NOMO-1 treated with DMSO at 0.1 percent for 48 hours (cell line): Measurements from ENCODE around the gene RAP2C.

Source experiments
- DNase-seq: peaks from one replicate; lab custom pipeline; 2025; ENCODE audit not compliant: unreplicated experiment; lab: John Stamatoyannopoulos, UW

RAP2C gene

GRCh38 chrX:132219343-132219768 is at the start of gene RAP2C:
Gene RAP2C (minus strand): TSS chrX:132219447. CDS start chrX:132217268, 2,179 bp downstream.
- DNase-seq, result peak; percentile 60

DNA sequence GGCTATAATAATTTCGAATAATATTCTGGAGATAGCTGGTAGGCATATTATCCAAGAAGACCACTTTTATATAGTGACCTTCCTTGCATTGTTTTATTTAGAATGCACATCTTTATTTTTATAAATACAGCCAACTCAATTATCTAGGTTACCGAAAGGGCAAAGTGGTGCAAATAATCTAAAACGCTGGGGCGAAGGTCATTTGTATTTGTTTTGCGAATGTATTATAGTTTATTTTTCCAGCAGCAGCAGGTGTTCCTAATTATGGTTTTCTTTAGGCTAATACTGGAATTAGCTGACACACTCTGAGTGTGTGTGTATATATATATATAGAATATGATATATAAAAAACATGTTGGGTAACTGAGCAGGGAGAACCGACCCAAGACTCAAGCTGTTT is 48.1 kb upstream of the RAP2C start:
- no peak for DNase-seq

DNA sequence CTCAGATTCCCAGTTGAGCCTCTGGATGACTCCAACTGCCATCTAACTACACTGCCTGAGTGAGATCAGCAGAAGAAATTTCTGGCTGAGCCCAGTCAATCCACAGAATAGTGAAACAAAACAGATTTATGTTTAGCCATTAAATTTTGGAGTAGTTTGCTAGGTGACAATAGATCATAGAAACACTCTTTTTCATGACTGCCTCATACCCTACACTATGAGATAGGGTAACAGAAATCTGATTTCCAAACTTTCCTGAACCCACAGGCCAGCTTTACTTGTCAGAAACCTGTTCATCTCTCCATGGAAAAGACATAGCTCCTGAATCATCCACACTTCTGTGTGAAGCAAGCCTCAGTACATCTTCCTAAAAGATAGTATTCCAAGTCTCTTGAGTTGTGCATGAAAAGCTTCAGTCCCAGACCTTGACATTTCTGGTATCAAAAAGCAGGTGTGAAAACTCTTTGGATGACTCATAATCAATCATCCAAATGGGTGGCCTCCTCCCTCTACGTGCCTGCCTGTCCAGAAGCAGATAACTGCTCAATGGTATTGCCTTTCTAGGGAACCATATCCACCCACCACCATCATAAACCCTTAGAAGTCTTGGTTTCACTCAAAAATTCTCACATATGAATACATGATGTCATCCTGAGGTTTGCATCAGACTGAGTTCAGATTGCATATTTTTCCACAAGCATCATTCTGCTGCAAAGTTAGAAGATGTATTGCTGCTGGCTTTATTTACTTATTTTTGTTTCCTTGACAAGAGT is 47.5 kb upstream of the RAP2C start:
- no peak for DNase-seq

DNA sequence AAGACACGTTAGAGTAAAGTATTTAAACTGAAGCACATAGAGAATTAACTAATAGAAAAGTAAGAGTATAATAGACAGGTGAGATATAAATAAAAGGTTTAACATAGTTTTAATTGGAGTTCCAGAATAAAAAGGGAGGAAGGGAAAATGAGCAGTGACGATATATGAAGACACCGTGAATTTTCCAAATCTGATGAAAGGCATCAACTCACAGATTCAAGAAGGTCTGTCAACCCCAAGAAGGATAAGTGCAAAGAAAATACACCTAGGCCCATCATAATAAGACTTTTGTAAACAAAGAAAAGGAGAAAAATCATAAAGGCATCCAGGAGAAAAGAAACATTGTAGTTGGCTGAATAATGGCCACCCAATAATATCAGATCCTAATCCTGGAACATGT is 43.9 kb upstream of the RAP2C start:
- DNase-seq, result no peak

DNA sequence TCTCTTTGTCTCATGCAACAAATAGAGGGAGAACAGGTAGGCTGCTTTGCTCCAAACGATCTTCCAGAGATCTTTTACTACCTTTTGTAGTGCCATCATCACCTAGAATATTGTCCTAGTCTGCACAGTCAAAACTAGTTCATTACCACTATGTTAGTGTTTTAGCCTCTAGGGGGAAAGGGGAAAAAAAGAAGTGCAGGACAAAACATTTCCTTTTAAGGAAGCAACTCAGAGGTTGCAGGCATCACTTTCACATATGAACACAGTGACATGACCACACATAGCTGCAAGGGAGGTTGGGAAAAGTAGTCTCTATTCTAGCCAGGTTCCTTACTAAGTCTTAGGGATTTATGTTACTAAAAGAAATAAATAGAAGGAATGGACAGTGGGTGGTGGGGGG is 39.3 kb upstream of the RAP2C start:
- no peak for DNase-seq

DNA sequence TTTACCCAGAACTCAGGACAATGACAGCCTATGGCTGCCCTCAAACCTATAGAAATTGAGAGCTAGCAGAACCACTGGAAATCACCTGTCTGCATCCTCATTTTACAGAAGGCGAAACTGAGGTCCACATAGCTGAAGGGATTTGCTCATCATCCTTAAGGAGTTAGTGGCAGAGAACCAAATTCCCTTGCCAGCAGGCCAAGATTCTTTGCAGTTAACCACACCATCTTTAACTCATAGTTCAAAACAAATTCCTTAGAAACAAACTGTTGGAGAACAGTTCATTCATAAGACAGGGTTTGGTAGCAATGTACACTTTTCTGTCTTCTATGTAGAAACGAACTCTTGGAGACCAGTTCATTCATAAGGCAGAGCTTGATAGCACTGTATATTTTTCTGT is 37.9 kb upstream of the RAP2C start:
- DNase-seq, result no peak

- DNase-seq, result no peak
These were observed 16.9 kb upstream of the RAP2C start for GRCh38 chrX:132236121-132236520.

- DNase-seq, result no peak
These were observed 16.2 kb upstream of the RAP2C start for GRCh38 chrX:132235488-132235887.

GRCh38 chrX:132231587-132231986 is 12.3 kb upstream of the RAP2C start:
- peak; percentile 24 for DNase-seq

DNA sequence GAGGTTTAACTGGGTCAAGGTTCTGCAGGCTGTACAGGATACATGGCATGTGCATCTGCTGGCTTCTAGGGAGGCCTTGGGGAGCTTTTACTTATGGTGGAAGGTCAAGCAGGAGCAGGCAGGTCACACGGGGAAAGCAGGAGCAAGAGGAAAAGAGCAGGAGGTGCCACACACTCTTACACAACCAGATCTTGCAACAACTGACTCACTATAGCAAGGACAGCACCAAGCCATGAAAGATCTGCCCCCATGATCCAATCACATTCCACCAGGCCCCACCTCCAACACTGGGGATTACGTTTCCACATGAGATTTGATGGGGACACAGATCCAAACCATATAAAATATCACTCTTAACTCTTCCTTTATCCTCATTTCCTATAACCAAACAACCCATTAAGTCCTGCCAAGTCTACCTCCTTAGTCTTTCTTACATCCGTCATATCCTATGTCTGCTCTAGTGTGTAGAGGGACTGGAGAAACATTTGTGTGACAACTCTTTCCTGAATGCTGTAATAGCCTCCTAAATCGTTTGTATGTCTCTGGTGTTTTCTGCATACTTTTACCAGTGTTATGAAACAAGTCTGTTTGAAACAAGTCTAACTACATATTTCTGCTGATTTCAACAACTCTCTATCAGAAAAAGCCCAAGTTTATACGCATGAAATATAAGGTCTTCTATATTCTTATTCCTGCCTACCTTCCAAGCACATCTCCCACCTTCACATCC is 8.3 kb upstream of the RAP2C start:
- DNase-seq, result no peak

DNA sequence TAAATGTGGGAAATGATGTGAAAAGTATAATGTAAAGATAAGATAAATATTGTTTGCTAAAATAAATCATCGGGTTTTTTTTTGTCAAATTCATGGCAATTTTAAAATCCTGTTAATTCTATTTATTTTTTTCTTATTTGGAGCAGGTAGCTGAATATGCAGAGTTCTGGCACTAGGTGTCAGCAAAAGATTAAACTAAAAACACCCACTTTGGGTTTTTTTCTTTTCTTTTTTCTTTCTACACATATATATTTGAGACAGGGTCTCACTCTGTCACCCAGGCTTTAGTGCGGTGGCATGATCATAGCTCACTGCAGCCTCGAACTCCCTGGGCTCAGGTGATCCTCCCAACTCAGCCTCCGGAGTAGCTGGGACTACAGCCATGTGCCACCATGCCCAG is 6.9 kb upstream of the RAP2C start:
- DNase-seq, result peak; percentile 19

DNA sequence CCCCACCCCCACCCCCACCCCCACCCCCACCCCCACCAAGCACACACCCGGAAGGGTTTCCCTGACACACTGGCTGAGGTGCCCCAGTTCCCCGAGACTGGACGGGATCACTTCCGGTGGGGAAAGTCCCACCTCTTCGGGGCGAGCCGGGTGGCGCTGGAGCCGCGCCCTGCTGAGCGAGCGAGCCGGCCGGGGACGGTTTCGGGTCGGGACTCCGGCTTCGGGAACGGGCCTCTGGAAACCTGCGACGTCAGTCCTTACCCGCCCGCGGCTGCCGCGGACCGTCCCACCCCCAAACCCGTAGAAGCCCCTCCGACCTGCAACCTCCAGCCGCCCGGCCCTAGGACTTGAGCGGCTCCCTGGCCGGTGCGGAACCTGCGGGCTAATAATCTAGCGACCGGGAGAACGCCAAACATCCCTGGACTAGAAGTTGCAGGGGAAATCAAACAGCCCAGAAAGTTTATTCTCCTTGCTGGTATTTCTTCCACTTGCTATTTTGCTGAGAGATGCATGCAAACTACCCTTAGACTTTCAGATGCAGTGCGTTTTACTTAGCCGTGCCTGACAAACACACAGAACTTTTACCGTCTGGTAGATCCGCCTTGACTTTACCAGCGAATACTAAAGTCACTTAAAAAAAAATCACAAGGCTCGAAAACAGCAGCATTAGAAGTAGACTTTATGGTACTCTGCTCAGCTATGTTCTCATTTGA is 991 bp downstream of the RAP2C start:
- DNase-seq, result peak; percentile 55

DNA sequence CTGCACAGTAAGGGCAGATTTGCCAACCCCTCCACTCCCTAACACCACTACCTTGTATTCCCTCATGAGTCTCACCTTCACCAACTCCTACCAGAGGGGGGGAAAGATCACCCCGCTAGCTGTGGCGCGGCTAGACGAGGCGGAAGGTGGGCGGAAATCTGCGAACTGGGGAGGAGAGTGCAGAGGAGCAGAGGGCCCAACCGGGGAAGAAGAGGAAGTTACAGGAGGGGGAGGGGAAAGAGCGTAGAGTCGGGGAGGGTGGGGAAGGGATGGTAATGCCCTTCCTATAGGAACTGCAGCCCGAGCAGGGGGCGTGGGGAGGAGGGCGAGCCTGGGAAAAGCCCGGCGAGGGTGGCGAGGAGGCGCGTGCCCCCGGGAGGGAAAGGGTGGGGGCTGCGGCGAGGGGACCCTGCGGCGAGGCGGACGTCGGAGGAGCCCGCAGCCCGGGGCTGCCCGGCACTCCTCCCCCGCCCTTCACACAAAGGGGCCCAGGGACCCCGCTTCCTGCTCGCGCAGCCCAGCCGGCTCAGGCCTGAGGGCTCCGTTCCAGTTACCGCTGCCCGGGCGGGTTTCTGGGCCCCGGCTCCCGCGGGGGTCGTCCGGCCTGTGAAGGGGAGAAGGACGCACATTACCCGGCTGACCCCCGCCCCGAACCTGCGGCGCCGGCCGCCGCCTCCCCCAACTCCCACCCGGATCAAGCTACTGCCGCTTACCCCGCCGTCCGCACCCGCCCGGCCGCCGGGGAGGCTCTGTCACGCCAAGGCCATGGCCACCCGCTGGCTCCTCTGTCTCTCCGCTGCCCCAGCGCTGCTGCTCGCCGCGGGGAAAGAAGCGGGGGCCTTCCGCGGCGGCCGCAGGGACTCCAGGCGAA is 1.8 kb downstream of the RAP2C start:
- peak; percentile 83 for DNase-seq

DNA sequence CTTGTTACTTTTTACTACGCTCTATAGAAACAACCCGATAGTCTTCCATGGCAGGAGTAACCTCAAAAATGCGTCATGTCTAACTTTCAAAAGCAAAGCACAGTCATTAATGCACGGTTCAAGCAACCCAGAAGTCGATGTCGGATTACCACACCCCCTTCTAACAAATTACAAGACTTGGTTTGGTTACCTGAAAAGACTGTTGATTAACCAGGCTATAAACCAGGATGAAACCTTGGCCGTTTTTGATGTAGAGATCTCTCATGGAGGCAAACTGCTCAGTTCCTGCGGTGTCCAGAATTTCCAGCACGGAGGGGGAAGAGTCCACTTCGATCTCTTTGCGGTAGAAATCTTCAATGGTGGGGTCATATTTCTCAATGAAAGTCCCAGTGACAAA is 2.4 kb downstream of the RAP2C start:
- DNase-seq, result peak; percentile 39

DNA sequence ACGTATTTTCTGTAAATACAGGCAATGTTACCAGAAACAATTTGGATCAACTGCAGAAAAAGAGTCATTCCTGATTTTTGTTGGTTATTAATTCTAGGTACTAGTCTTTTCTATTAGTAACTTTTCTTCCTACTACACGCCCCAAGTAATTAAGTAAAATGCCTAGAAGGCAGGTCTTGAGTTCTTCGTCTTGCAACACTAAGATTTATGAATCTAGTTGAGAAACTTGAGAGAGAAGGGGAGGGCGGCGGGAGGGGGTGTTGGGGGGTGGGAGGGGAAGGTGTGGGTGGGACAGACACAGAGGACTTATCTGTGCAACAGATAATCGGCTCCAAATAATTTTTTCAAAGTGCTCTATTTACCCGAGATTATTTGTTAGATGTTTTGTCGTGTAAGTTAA is 3.0 kb downstream of the RAP2C start:
- peak; percentile 61 for DNase-seq

DNA sequence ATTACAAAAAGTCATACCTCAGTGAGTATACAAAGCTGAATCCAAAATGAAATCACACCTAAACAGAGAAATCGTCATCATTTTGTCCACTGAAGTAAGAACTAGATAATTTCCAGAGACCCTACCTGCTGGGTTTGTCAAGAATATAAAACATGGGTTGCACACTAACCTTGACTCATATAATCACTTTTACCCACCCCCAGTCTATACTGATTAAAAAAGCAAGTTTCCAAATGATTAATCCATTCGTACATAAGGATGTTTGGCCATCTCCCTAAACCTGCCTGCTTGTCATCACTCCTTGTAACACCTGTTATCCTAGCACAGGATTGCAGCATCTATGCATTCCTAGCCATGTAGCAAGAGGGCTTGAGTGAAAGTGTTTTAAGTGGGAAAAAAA is 4.7 kb downstream of the RAP2C start:
- DNase-seq, result no peak

DNA sequence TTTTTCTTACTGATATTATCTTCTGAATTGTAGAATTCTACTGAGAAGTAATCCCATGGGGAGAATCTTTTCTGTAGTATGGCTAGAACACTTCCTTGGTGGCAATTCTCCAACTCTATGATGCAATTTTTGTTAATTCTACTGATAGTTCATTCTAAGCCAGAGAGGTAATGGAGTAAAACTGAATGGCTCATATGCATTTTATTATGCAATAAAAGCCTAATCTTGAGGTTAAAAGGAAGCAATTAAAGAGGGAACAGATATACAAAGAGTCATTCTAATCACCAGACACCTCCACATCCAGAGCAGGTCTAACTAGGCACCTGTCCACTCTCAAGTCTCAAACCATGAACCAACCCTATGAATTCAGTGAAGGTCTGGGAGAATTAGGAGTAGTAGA is 9.7 kb downstream of the RAP2C start:
- peak; percentile 31 for DNase-seq

- DNase-seq, result no peak
These were observed 10.8 kb downstream of the RAP2C start for GRCh38 chrX:132208422-132208821.

- no peak for DNase-seq
These were observed 11.3 kb downstream of the RAP2C start for GRCh38 chrX:132207996-132208395.

DNA sequence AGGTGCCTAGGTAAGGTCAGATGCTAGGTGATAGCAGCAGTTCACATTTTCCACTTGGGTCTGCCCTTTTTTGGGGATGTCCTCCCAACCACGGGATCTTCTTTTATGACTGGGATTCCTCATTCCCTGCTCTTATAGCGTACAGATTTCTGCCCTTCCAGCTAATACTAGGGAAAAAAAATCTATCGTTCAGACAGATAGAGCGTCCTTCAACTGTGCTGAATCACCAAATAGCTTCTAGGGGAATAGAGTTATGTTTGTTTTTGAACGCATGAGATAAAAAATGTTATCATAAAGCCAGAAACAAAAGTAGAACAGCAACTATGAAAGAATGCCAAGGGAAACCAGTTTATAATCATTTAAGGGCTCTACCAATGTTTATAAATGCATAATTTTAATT is 13.0 kb downstream of the RAP2C start:
- no peak for DNase-seq

GRCh38 chrX:132204629-132205028 is 14.6 kb downstream of the RAP2C start:
- DNase-seq, result no peak
